T-cell (primary cell): ENCODE results near the gene CEACAM5. TPM values are rescaled to one million over a fixed set of nuclear protein-coding genes. Genes with fewer than 3 reads are reported as not detected.
A peak's percentile ranks its signal among the peaks of the same experiment; 100 is the strongest.

ENCODE experiments used
- ATAC-seq, 4 experiments: fragments of 200-7000 bp in 3 of 4; fragments of 150-1000 bp in 1 of 4; cut with Tn5 transposase; replicated peaks in 1 of 4; 1 replicate in 3 of 4; 2 replicates in 1 of 4; pipeline ENCODE4 v1.10.0; 2021; ENCODE audit warnings: moderate library complexity in 3 of 4, mild to moderate bottlenecking in 2 of 4, moderate number of reproducible peaks in 1 of 4
- CTCF ChIA-PET, 2 donors: fragments of 300-600 bp; sonication (Branson Sonifier 250); formaldehyde crosslinking; loops; one replicate each; lab custom pipeline; 2022; ENCODE audit warnings: antibody characterized with exemption in 2 of 2; lab: Charles Lee
- POLR2A ChIA-PET, 2 donors: fragments of 300-600 bp; sonication (Branson Sonifier 250); formaldehyde crosslinking; loops; one replicate each; lab custom pipeline; 2022; ENCODE audit warnings: antibody characterized with exemption in 2 of 2; lab: Charles Lee
- DNase-seq, 35 experiments: peaks; one replicate each; pipeline versions ENCODE4 v3.0.0 to v3.0.0-alpha.2; 2013 to 2023
- H3K27ac ChIP-seq: one replicate; pipeline ENCODE4 v1.5.1; 2013; ENCODE audit warnings: low read length
- H3K27me3 ChIP-seq, 2 experiments: replicated peaks in 1 of 2; 1 replicate in 1 of 2; 2 replicates in 1 of 2; pipeline versions ENCODE4 v1.6.1 to v1.7.0; 2013; ENCODE audit warnings: low read length in 1 of 2, mixed read lengths in 1 of 2; ENCODE audit not compliant: control insufficient read depth in 2 of 2, insufficient read depth in 2 of 2; ENCODE audit errors: extremely low read depth in 1 of 2
- H3K36me3 ChIP-seq, 2 donors: 1 replicate in 1 of 2; 2 replicates in 1 of 2; pipeline versions ENCODE4 v1.6.1 to v1.7.0; 2013; ENCODE audit warnings: low read length in 1 of 2; ENCODE audit not compliant: control insufficient read depth in 2 of 2, insufficient read depth in 1 of 2; ENCODE audit errors: extremely low read depth in 1 of 2
- H3K4me1 ChIP-seq, 2 experiments: 1 replicate in 1 of 2; 2 replicates in 1 of 2; pipeline versions ENCODE4 v1.6.1 to v1.7.0; 2013; ENCODE audit warnings: low read length in 2 of 2, mixed read lengths in 1 of 2; ENCODE audit not compliant: insufficient read depth in 2 of 2, control insufficient read depth in 1 of 2; ENCODE audit errors: extremely low read depth in 1 of 2
- H3K4me3 ChIP-seq, 2 donors: 1 replicate in 1 of 2; 2 replicates in 1 of 2; pipeline versions ENCODE4 v1.5.1 to v1.7.0; 2013; ENCODE audit warnings: mild to moderate bottlenecking in 2 of 2, low read length in 1 of 2, moderate library complexity in 1 of 2; ENCODE audit not compliant: control insufficient read depth in 1 of 2; ENCODE audit errors: extremely low read depth in 1 of 2
- H3K9me3 ChIP-seq: 2 replicates; pipeline ENCODE4 v1.7.0; 2013
- H3K27ac Mint-ChIP-seq, 2 donors: one replicate each; pipeline ENCODE4 v1.8.0; 2020 to 2021; ENCODE audit warnings: mild to moderate bottlenecking in 2 of 2, mixed read lengths in 2 of 2
- H3K27me3 Mint-ChIP-seq, 2 donors: one replicate each; pipeline ENCODE4 v1.8.0; 2021 to 2022; ENCODE audit warnings: mixed read lengths in 2 of 2
- H3K36me3 Mint-ChIP-seq: one replicate; pipeline ENCODE4 v1.8.0; 2021; ENCODE audit warnings: mixed read lengths
- H3K4me1 Mint-ChIP-seq, 3 donors: one replicate each; pipeline ENCODE4 v1.8.0; 2020 to 2022; ENCODE audit warnings: mixed read lengths in 3 of 3, mild to moderate bottlenecking in 1 of 3
- H3K4me3 Mint-ChIP-seq, 3 donors: one replicate each; pipeline ENCODE4 v1.8.0; 2020 to 2022; ENCODE audit warnings: mild to moderate bottlenecking in 3 of 3, mixed read lengths in 3 of 3, moderate library complexity in 3 of 3
- H3K9me3 Mint-ChIP-seq, 3 donors: one replicate each; pipeline ENCODE4 v1.8.0; 2020 to 2022; ENCODE audit warnings: mixed read lengths in 3 of 3
- WGBS: methylation state at CpG from one replicate; pipeline ENCODE4 v1.1.5; 2013; ENCODE audit warnings: missing lambda C conversion rate; ENCODE audit not compliant: insufficient coverage; 5-methylcytosine and 5-hydroxymethylcytosine counted together
- total RNA-seq, 35 experiments: library from RNA in 6 of 35; stranded (reverse) in 6 of 35; fragments of 120-200 nt in 1 of 35; gene quantifications; one replicate each; pipeline versions ENCODE4 v1.2.1 to v1.2.4 and lab custom pipeline; 2013 to 2026

CEACAM5 gene
- total RNA-seq, 5 donors from 2014 or later (not counting 1 experiment from before 2014, with no cell fraction given): 0.61 to 1.3 (median 1.0) TPM; not detected in 2

- H3K36me3 Mint-ChIP-seq: no peaks in the 10 kb centered on the region
- ChIA-PET POLR2A (interaction anchor here in 1 of 2 donors (0.6 kb wide), 1 partner anchor 27 kb away, joined by 4 read pairs; no protein-coding TSS in a partner anchor), CTCF (interaction anchor here in 1 of 2 donors (0.8 kb wide), 1 partner anchor 45 kb away, joined by 3 read pairs; no protein-coding TSS in a partner anchor)
- ATAC-seq (no peak), DNase-seq (peak in 1 of 35 experiments; percentile 9)
- Histone ChIP-seq H3K27ac (no peak overlapping the region), H3K27me3 (peaks cover 0 to 54% of the 10 kb centered on the region in 2 experiments), H3K36me3 (no peaks in the 10 kb centered on the region), H3K9me3 (no peaks in the 10 kb centered on the region), H3K4me3 (no peak overlapping the region), H3K4me1 (peaks cover 0 to 3% of the 10 kb centered on the region in 2 experiments)
- H3K4me3 Mint-ChIP-seq: no peak overlapping the region
- H3K4me1 Mint-ChIP-seq: peaks cover 0 to 12% (median 2%) of the 10 kb centered on the region in 3 donors
- WGBS: 76% methylated on average over 3 of the region's 3 CpGs
- H3K27me3 Mint-ChIP-seq: peaks cover 55% of the 10 kb centered on the region in 2 donors
- H3K27ac Mint-ChIP-seq: no peak overlapping the region
- peaks cover 0 to 1% (median under 1%) of the 10 kb centered on the region in 3 donors for H3K9me3 Mint-ChIP-seq
Observed at GRCh38 chr19:41687419-41687818, 21.0 kb upstream of the CEACAM5 start.

DNA sequence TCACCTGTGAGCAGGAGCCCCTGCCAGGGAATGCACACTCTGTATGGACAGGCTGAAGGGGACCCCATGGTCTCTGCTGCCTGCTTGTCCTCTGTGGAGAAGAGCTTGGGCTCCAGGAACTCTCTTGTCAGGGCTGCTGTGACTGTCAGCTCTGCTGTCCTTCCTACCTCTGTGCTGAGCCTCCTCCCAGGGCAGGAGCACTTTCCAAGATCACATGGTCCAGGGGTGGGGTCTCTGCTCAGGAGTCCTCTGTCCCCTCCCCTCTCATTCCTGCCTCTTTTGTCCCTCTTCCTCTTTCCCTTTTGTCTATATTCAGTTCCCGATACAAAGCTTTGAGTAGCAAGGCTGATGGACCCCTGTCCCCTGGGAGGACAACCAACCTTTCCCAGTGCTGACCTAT, 20.3 kb upstream of the CEACAM5 start, which contains the start of gene CEACAM7:
Gene CEACAM7, minus strand, starts transcription at position 173 of the 400 bp plus-strand sequence. Its CDS starts 105 bp downstream, at position 68.
- Histone ChIP-seq H3K9me3 (no peaks in the 10 kb centered on the region), H3K36me3 (no peaks in the 10 kb centered on the region), H3K4me1 (peaks cover 0 to 3% of the 10 kb centered on the region in 2 experiments), H3K27ac (no peak within 1 kb of the TSS), H3K4me3 (no peak within 1 kb of the TSS), H3K27me3 (peaks cover 0 to 49% of the 10 kb centered on the region in 2 experiments)
- Mint-ChIP-seq H3K4me3 (no peak within 1 kb of the TSS), H3K36me3 (no peaks in the 10 kb centered on the region), H3K27ac (no peak within 1 kb of the TSS), H3K9me3 (peaks cover 0 to 8% (median 5%) of the 10 kb centered on the region in 3 donors), H3K4me1 (peaks cover 0 to 12% (median 2%) of the 10 kb centered on the region in 3 donors), H3K27me3 (peaks cover 53 to 54% of the 10 kb centered on the region in 2 donors)
- DNase-seq: peak in 1 of 35 experiments; percentile 12
- no CpG with 5 or more reads among the region's 1 CpG for WGBS
- POLR2A ChIA-PET: interaction anchor here in 1 of 2 donors (0.6 kb wide), 1 partner anchor 28 kb away, joined by 4 read pairs; no protein-coding TSS in a partner anchor
- CTCF ChIA-PET: interaction anchor here in 1 of 2 donors (0.8 kb wide), 1 partner anchor 46 kb away, joined by 3 read pairs; no protein-coding TSS in a partner anchor
- no peak for ATAC-seq

DNA sequence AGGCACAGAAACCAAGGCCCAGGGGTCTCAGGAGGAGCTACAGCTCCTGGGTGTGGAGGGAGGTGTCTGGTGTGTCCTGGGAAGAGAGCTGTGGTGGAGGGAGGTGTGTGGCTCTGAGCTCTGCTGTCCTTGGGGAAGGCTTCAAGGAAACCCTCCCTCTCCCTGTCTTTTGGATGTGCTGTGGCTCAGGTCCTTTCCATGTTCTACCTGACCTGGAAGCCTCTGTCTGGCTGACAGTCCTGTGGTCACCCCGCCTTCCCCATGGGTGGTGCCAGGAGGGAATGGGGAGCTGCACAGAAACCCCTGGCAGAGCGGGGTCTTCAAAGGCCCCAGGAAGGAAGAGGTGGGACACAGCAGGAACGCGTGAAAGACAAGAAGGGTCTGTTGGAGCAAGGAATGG, 19.7 kb upstream of the CEACAM5 start:
- H3K4me3 ChIP-seq: no peak overlapping the region
- peaks cover 0 to 44% of the 10 kb centered on the region in 2 experiments for H3K27me3 ChIP-seq
- Mint-ChIP-seq H3K4me3 (no peak overlapping the region), H3K36me3 (no peaks in the 10 kb centered on the region), H3K27me3 (peaks cover 48 to 49% of the 10 kb centered on the region in 2 donors), H3K9me3 (peaks cover 0 to 12% (median 5%) of the 10 kb centered on the region in 3 donors), H3K4me1 (peaks cover 0 to 12% (median 2%) of the 10 kb centered on the region in 3 donors), H3K27ac (no peak overlapping the region)
- no peaks in the 10 kb centered on the region for H3K36me3 ChIP-seq
- DNase-seq: no peak
- POLR2A ChIA-PET: interaction anchor here in 1 of 2 donors (0.7 kb wide), 1 partner anchor 11 kb away, joined by 4 read pairs; no protein-coding TSS in a partner anchor
- WGBS: 90% methylated on average over 2 of the region's 4 CpGs
- H3K9me3 ChIP-seq: no peaks in the 10 kb centered on the region
- peaks cover 0 to 3% of the 10 kb centered on the region in 2 experiments for H3K4me1 ChIP-seq
- H3K27ac ChIP-seq: no peak overlapping the region
- CTCF ChIA-PET: no interaction called here
- ATAC-seq: no peak

DNA sequence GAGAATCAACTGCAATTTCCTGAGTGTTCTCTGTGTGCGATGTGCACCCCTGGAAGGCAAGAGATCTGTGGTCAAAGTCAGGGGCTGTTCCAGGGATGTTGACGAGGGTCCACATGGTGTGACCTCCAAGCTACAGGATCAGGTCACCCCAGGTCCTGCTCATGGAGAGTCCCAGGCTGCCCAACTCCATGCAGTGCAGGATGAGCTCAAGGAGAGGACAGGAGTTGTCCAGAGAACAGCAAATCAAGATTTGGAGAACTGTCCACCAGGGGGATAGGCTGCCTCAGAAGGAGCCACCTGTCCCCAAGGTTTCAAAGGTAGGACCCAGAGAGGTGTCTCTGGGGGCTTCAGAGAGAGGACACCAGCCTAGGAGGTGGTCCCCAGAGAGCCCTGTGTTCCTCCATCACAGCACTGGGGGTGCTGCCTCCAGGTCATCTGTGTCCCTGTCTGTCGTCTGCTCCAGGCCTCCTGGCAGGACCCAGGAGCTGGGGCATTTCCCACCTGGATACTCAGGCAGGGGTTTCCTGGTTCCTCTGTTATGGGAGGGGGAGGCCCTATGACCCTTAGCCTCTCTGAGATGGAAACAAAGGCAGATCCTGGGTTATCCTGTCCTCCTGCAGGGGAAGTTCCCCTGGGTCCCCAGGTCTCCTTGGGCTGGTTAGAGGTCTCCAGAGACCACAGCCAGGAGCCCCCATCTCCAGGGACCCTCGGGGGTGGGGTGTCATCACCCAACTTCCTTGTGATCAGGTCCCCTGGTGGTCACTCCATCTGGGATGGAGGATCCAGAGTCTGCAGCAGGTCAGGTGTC, 18.2 kb upstream of the CEACAM5 start:
- Histone ChIP-seq H3K4me3 (no peak overlapping the region), H3K27ac (no peak overlapping the region), H3K36me3 (no peaks in the 10 kb centered on the region), H3K27me3 (peaks cover 0 to 56% of the 10 kb centered on the region in 2 experiments), H3K4me1 (peaks cover 0 to 3% of the 10 kb centered on the region in 2 experiments), H3K9me3 (no peaks in the 10 kb centered on the region)
- Mint-ChIP-seq H3K27me3 (peaks cover 43 to 51% of the 10 kb centered on the region in 2 donors), H3K36me3 (no peaks in the 10 kb centered on the region), H3K27ac (no peak overlapping the region), H3K4me3 (no peak overlapping the region), H3K9me3 (peaks cover 0 to 12% (median 5%) of the 10 kb centered on the region in 3 donors), H3K4me1 (peaks cover 0 to 12% (median 2%) of the 10 kb centered on the region in 3 donors)
- ATAC-seq (no peak), DNase-seq (peak in 1 of 35 experiments; percentile 7)
- CTCF ChIA-PET: interaction anchor here in 1 of 2 donors (0.5 to 3.3 kb wide), 2 partner anchors 48 to 85 kb away, joined by 5 to 19 read pairs; no protein-coding TSS in a partner anchor
- POLR2A ChIA-PET: no interaction called here
- 55% methylated on average over 3 of the region's 4 CpGs for WGBS

DNA sequence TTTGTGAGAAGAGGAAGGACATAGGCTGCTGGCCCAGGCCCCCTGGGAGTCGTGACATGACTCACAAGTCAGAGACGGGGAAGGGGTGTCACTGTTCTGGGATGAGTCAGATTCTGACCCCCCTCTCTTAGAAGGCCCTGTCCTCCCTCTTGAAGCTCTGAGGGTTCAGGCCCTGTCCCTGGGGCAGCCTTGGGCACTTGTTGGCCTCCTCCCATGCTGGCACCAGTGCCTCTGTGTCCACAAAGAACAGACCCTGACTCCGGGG, 17.7 kb upstream of the CEACAM5 start:
- H3K4me1 ChIP-seq: peaks cover 0 to 3% of the 10 kb centered on the region in 2 experiments
- H3K4me3 Mint-ChIP-seq: no peak overlapping the region
- peaks cover 43 to 56% of the 10 kb centered on the region in 2 donors for H3K27me3 Mint-ChIP-seq

More for the DNA sequence above, 17.7 kb upstream of the CEACAM5 start:
- Histone ChIP-seq H3K27ac (no peak overlapping the region), H3K36me3 (no peaks in the 10 kb centered on the region), H3K4me3 (no peak overlapping the region), H3K27me3 (peaks cover 0 to 61% of the 10 kb centered on the region in 2 experiments), H3K9me3 (no peaks in the 10 kb centered on the region)
- Mint-ChIP-seq H3K9me3 (peaks cover 0 to 12% (median 5%) of the 10 kb centered on the region in 3 donors), H3K27ac (no peak overlapping the region), H3K36me3 (no peaks in the 10 kb centered on the region), H3K4me1 (peaks cover 0 to 12% (median 2%) of the 10 kb centered on the region in 3 donors)
- DNase-seq (peak in 1 of 35 experiments; percentile 19), ATAC-seq (no peak)
- ChIA-PET POLR2A (no interaction called here), CTCF (interaction anchor here in 1 of 2 donors (3.3 kb wide), 1 partner anchor 49 kb away, joined by 19 read pairs; no protein-coding TSS in a partner anchor)
- WGBS: 100% methylated on average over 1 of the region's 3 CpGs
